Keratinocyte (primary cell): ENCODE data around the gene ODF4. TPM values are rescaled to one million over a fixed set of nuclear protein-coding genes. Genes with fewer than 3 reads are reported as not detected.

Experiments
- DNase-seq: peaks from one replicate; pipeline ENCODE4 v3.0.0-alpha.2; 2011; ENCODE audit warnings: low read depth, missing footprints, low spot score
- FAIRE-seq: peaks from 2 replicates; lab custom pipeline; 2011; peaks lifted over from hg19 to GRCh38; lab: Jason Lieb, UNC
- H2AFZ ChIP-seq: 2 replicates; pipeline ENCODE4 v1.6.0; 2012; ENCODE audit warnings: low read length, control low read depth, inconsistent platforms; ENCODE audit not compliant: control insufficient read depth
- H3K27ac ChIP-seq: 2 replicates; pipeline ENCODE4 v1.5.1; 2011; ENCODE audit warnings: low read length; ENCODE audit not compliant: control insufficient read depth, insufficient read depth
- H3K27me3 ChIP-seq: 3 replicates; pipeline ENCODE4 v1.6.0; 2011; ENCODE audit warnings: low read length; ENCODE audit not compliant: control insufficient read depth, insufficient read depth; ENCODE audit errors: extremely low read depth
- H3K36me3 ChIP-seq, 2 experiments: 2 replicates in 1 of 2; 3 replicates in 1 of 2; pipeline ENCODE4 v1.5.1; 2011; ENCODE audit warnings: low read length in 2 of 2, mild to moderate bottlenecking in 1 of 2; ENCODE audit not compliant: control insufficient read depth in 2 of 2, insufficient read depth in 2 of 2; ENCODE audit errors: extremely low read depth in 1 of 2
- H3K4me1 ChIP-seq: 3 replicates; pipeline ENCODE4 v1.5.1; 2011; ENCODE audit warnings: low read length; ENCODE audit not compliant: control insufficient read depth, insufficient read depth; ENCODE audit errors: extremely low read depth
- H3K4me2 ChIP-seq: 3 replicates; pipeline ENCODE4 v1.6.0; 2011; ENCODE audit warnings: low read depth, low read length; ENCODE audit not compliant: control insufficient read depth, insufficient read depth; ENCODE audit errors: extremely low read depth
- H3K4me3 ChIP-seq, 3 experiments: fragments of 200-600 bp in 1 of 3; sonication (generic) in 1 of 3; 2 replicates in 2 of 3; 3 replicates in 1 of 3; pipeline ENCODE4 v1.5.1; 2011 to 2016; ENCODE audit warnings: low read length in 3 of 3, mild to moderate bottlenecking in 3 of 3, control low read depth in 2 of 3, inconsistent platforms in 1 of 3, low read depth in 1 of 3, mixed read lengths in 1 of 3, mixed run types in 1 of 3, moderate library complexity in 1 of 3; ENCODE audit not compliant: control insufficient read depth in 2 of 3, insufficient read depth in 2 of 3; ENCODE audit errors: extremely low read depth in 1 of 3
- H3K79me2 ChIP-seq: 2 replicates; pipeline ENCODE4 v1.6.0; 2012; ENCODE audit warnings: low read length; ENCODE audit not compliant: control insufficient read depth, insufficient read depth
- H3K9ac ChIP-seq: 3 replicates; pipeline ENCODE4 v1.6.0; 2011; ENCODE audit warnings: low read length; ENCODE audit not compliant: control insufficient read depth, insufficient read depth; ENCODE audit errors: extremely low read depth
- H3K9me1 ChIP-seq: 3 replicates; pipeline ENCODE4 v1.6.0; 2011; ENCODE audit warnings: low read length; ENCODE audit not compliant: control insufficient read depth, insufficient read depth; ENCODE audit errors: extremely low read depth
- H3K9me3 ChIP-seq: 2 replicates; pipeline ENCODE4 v1.5.1; 2012; ENCODE audit warnings: low read depth, low read length; ENCODE audit not compliant: control insufficient read depth
- H4K20me1 ChIP-seq: 3 replicates; pipeline ENCODE4 v1.6.0; 2011; ENCODE audit warnings: low read length; ENCODE audit not compliant: control insufficient read depth, insufficient read depth; ENCODE audit errors: extremely low read depth
- EZH2 ChIP-seq: IDR thresholded peaks from one replicate; pipeline ENCODE4 v1.6.1; 2012; ENCODE audit warnings: inconsistent platforms, mild to moderate bottlenecking, low read length, moderate library complexity
- dilution Hi-C: fragments of 300-500 bp; cut with MboI; formaldehyde crosslinking; loops from one replicate; pipeline ENCODE4 v1.7.0; 2020; ENCODE audit warnings: low sequenced_read_pairs; ENCODE audit not compliant: extremely low pct_ligation_motif_present
- polyA plus RNA-seq, 5 experiments: library from polyadenylated mRNA; depleted of rRNA in 3 of 5; stranded (reverse) in 3 of 5; stranded (forward) in 1 of 5; unstranded in 1 of 5; fragments of >200 nt; gene quantifications; 1 replicate in 1 of 5; 2 replicates in 3 of 5; 3 replicates in 1 of 5; pipeline versions ENCODE4 v1.2.1 to v1.2.3, GENCODE V29; 2011 to 2012; ENCODE audit warnings: missing spikeins in 2 of 5, low read depth in 1 of 5, low replicate concordance in 1 of 5
- TF ChIP-seq, protein P1 (sequence below), 3 experiments: IDR thresholded peaks in 1 of 3; conservative IDR thresholded peaks in 1 of 3; optimal IDR thresholded peaks in 1 of 3; 2 replicates in 2 of 3; 3 replicates in 1 of 3; pipeline versions ENCODE3 to v1.5.1; 2011; ENCODE audit warnings: low read length in 3 of 3, mild to moderate bottlenecking in 3 of 3, moderate library complexity in 2 of 3, control low read depth in 1 of 3, inconsistent platforms in 1 of 3; ENCODE audit not compliant: insufficient read depth in 2 of 3; ENCODE audit errors: extremely low read depth in 1 of 3

Gene ODF4
- polyA plus RNA-seq, 1 donor (not counting 4 experiments of a cell fraction or from before 2014, with no cell fraction given) = not detected

- TF ChIP-seq, protein P1, sequence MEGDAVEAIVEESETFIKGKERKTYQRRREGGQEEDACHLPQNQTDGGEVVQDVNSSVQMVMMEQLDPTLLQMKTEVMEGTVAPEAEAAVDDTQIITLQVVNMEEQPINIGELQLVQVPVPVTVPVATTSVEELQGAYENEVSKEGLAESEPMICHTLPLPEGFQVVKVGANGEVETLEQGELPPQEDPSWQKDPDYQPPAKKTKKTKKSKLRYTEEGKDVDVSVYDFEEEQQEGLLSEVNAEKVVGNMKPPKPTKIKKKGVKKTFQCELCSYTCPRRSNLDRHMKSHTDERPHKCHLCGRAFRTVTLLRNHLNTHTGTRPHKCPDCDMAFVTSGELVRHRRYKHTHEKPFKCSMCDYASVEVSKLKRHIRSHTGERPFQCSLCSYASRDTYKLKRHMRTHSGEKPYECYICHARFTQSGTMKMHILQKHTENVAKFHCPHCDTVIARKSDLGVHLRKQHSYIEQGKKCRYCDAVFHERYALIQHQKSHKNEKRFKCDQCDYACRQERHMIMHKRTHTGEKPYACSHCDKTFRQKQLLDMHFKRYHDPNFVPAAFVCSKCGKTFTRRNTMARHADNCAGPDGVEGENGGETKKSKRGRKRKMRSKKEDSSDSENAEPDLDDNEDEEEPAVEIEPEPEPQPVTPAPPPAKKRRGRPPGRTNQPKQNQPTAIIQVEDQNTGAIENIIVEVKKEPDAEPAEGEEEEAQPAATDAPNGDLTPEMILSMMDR (optimal IDR thresholded peaks at IDR 0.05 in 1 of 3, IDR thresholded peaks at IDR 0.05 in 1 of 3, conservative IDR thresholded peaks at IDR 0.05 in 1 of 3; ENCODE audit: extremely low read depth in 1 of 3, insufficient read depth in 2 of 3, low read length in 3 of 3) = no peak
- TF ChIP-seq EZH2 = no peak
- no peak overlapping the region for H3K4me2 ChIP-seq
- no peak overlapping the region for H3K4me3 ChIP-seq
- no peaks in the 10 kb centered on the region for H3K9me3 ChIP-seq
- H3K79me2 ChIP-seq = no peaks in the 10 kb centered on the region
- no peak for FAIRE-seq
- no peaks in the 10 kb centered on the region for H3K9me1 ChIP-seq
- H3K27me3 ChIP-seq = no peaks in the 10 kb centered on the region
- DNase-seq = no peak
- dilution Hi-C loops = no loop called here
- no peaks in the 10 kb centered on the region for H4K20me1 ChIP-seq
- no peak overlapping the region for H3K27ac ChIP-seq
- no peaks in the 10 kb centered on the region for H3K4me1 ChIP-seq
- no peak overlapping the region for H2AFZ ChIP-seq
- H3K36me3 ChIP-seq = no peaks in the 10 kb centered on the region
- H3K9ac ChIP-seq = no peak overlapping the region
These were observed 14.1 kb downstream of the ODF4 start for GRCh38 chr17:8353736-8354135.

GRCh38 chr17:8354236-8354635, 14.6 kb downstream of the ODF4 start:
- DNase-seq (no peak), FAIRE-seq (no peak)
- Histone ChIP-seq H3K79me2 (no peaks in the 10 kb centered on the region), H2AFZ (no peak overlapping the region), H3K27me3 (no peaks in the 10 kb centered on the region), H3K9me1 (no peaks in the 10 kb centered on the region), H3K9ac (no peak overlapping the region), H3K4me3 (no peak overlapping the region), H3K36me3 (no peaks in the 10 kb centered on the region), H4K20me1 (no peaks in the 10 kb centered on the region), H3K9me3 (no peaks in the 10 kb centered on the region), H3K4me2 (no peak overlapping the region), H3K4me1 (no peaks in the 10 kb centered on the region), H3K27ac (no peak overlapping the region)
- dilution Hi-C loops = no loop called here
- TF ChIP-seq, protein P1 (optimal IDR thresholded peaks at IDR 0.05 in 1 of 3, IDR thresholded peaks at IDR 0.05 in 1 of 3, conservative IDR thresholded peaks at IDR 0.05 in 1 of 3; ENCODE audit: extremely low read depth in 1 of 3, insufficient read depth in 2 of 3, low read length in 3 of 3) = no peak
- TF ChIP-seq EZH2 = no peak
